HCT116 (cell line): ENCODE measurements around the gene ENOSF1. TPM values are rescaled to one million over a fixed set of nuclear protein-coding genes. Genes with fewer than 3 reads are reported as not detected.

Experiments used
- ATAC-seq: fragments of 200-7000 bp; cut with Tn5 transposase; 2 replicates; pipeline ENCODE4 v1.9.1; 2020; ENCODE audit warnings: mild to moderate bottlenecking, moderate library complexity
- BruUV-seq: library from RNA; stranded (reverse); fragments of 400-500 nt; replicated peaks from 2 replicates; lab custom pipeline; 2021; lab: Mats Ljungman, UMichigan
- CTCF ChIA-PET: fragments of 300-600 bp; sonication (Branson Sonifier 250); formaldehyde crosslinking; loops from one replicate; lab custom pipeline; 2021; ENCODE audit warnings: antibody characterized with exemption; lab: Charles Lee
- POLR2A ChIA-PET: fragments of 300-600, 350-600 bp; sonication (Branson Sonifier 250); formaldehyde crosslinking; loops from one replicate; lab custom pipeline; 2021; ENCODE audit warnings: antibody characterized with exemption; lab: Charles Lee
- RAD21 ChIA-PET, 2 experiments: fragments of 300-600 bp; sonication (Branson Sonifier 250); formaldehyde crosslinking; loops; one replicate each; lab custom pipeline; 2023; ENCODE audit warnings: low total read pairs in 2 of 2; ENCODE audit not compliant: uncharacterized antibody in 2 of 2, unreplicated experiment in 2 of 2, low non-redundant PET in 1 of 2; lab: Charles Lee
- DNase-seq: peaks from one replicate; pipeline ENCODE4 v3.0.0-alpha.2; 2010; ENCODE audit warnings: low read depth, low spot score
- H2AFZ ChIP-seq: fragments of 200-600 bp; shearing (Covaris generic), sonication (generic); 2 replicates; pipeline ENCODE4 v1.6.1; 2017; ENCODE audit warnings: low read depth, mixed run types, mixed read lengths, antibody characterized with exemption, low read length; ENCODE audit not compliant: poor library complexity, severe bottlenecking
- H3K27ac ChIP-seq: 2 replicates; pipeline ENCODE4 v1.5.1; 2012; ENCODE audit warnings: low read depth, low read length
- H3K27me3 ChIP-seq: fragments of 200-600 bp; sonication (generic); 2 replicates; pipeline ENCODE4 v1.6.1; 2016; ENCODE audit warnings: mixed run types, low read length, mixed read lengths; ENCODE audit not compliant: insufficient read depth
- H3K36me3 ChIP-seq, 2 experiments: fragments of 200-500 bp in 1 of 2; fragments of 200-600 bp in 1 of 2; sonication (Bioruptor generic) in 1 of 2; sonication (generic) in 1 of 2; 2 replicates each; pipeline versions ENCODE4 v1.5.1 to v1.6.1; 2014 to 2016; ENCODE audit warnings: low read length in 2 of 2, inconsistent platforms in 1 of 2, mixed read lengths in 1 of 2, mixed run types in 1 of 2; ENCODE audit not compliant: insufficient read depth in 2 of 2, control insufficient read depth in 1 of 2
- H3K4me1 ChIP-seq, 2 experiments: fragments of 200-600 bp in 1 of 2; sonication (generic) in 1 of 2; 2 replicates each; pipeline versions ENCODE4 v1.5.1 to v1.6.1; 2012 to 2017; ENCODE audit warnings: low read length in 2 of 2, inconsistent platforms in 1 of 2, mild to moderate bottlenecking in 1 of 2, mixed read lengths in 1 of 2, mixed run types in 1 of 2, moderate library complexity in 1 of 2; ENCODE audit not compliant: insufficient read depth in 2 of 2, control insufficient read depth in 1 of 2
- H3K4me2 ChIP-seq: fragments of 200-600 bp; sonication (generic); 2 replicates; pipeline ENCODE4 v1.6.1; 2017; ENCODE audit warnings: mixed run types, low read length, mixed read lengths
- H3K4me3 ChIP-seq, 2 experiments: fragments of 200-600 bp in 1 of 2; sonication (generic) in 1 of 2; replicated peaks in 1 of 2; 2 replicates each; pipeline ENCODE4 v1.5.1; 2011 to 2016; ENCODE audit warnings: low read length in 2 of 2, control low read depth in 1 of 2, low read depth in 1 of 2, mild to moderate bottlenecking in 1 of 2, mixed read lengths in 1 of 2, mixed run types in 1 of 2
- H3K79me2 ChIP-seq: fragments of 200-600 bp; sonication (generic); 2 replicates; pipeline ENCODE4 v1.6.1; 2017; ENCODE audit warnings: mild to moderate bottlenecking, mixed run types, low read length, moderate library complexity, mixed read lengths; ENCODE audit not compliant: insufficient read depth
- H3K9ac ChIP-seq: fragments of 200-600 bp; sonication (generic); 2 replicates; pipeline ENCODE4 v1.6.1; 2016; ENCODE audit warnings: low read length, mixed read lengths
- H3K9me2 ChIP-seq: fragments of 200-600 bp; sonication (generic), shearing (Covaris generic); 2 replicates; pipeline ENCODE4 v1.6.1; 2017; ENCODE audit warnings: mixed run types, mild to moderate bottlenecking, moderate library complexity; ENCODE audit not compliant: insufficient read depth
- H3K9me3 ChIP-seq, 2 experiments: fragments of 200-500 bp in 1 of 2; fragments of 200-600 bp in 1 of 2; sonication (Bioruptor generic) in 1 of 2; sonication (generic) in 1 of 2; 2 replicates each; pipeline ENCODE4 v1.6.1; 2014 to 2017; ENCODE audit warnings: low read length in 2 of 2, mixed read lengths in 2 of 2, inconsistent platforms in 1 of 2, low read depth in 1 of 2, mild to moderate bottlenecking in 1 of 2, mixed run types in 1 of 2, moderate library complexity in 1 of 2; ENCODE audit not compliant: control insufficient read depth in 1 of 2, insufficient read depth in 1 of 2
- H4K20me1 ChIP-seq: fragments of 200-600 bp; sonication (generic), shearing (Covaris generic); 2 replicates; pipeline ENCODE4 v1.6.1; 2017; ENCODE audit warnings: mixed run types, mild to moderate bottlenecking, moderate library complexity; ENCODE audit not compliant: insufficient read depth
- CEBPB ChIP-seq: IDR thresholded peaks from 2 replicates; pipeline ENCODE4 v1.6.1; 2012; ENCODE audit warnings: low read depth
- EGR1 ChIP-seq: IDR thresholded peaks from 2 replicates; pipeline ENCODE4 v1.6.1; 2012; ENCODE audit warnings: low read depth
- EZH2 ChIP-seq: fragments of 200-600 bp; sonication (generic); IDR thresholded peaks from 2 replicates; pipeline ENCODE4 v1.6.1; 2017; ENCODE audit warnings: antibody characterized with exemption, mixed run types
- EZH2phosphoT487 ChIP-seq: fragments of 200-600 bp; IDR thresholded peaks from 2 replicates; pipeline ENCODE4 v1.6.1; 2018; ENCODE audit warnings: antibody characterized with exemption, borderline replicate concordance
- JUND ChIP-seq: IDR thresholded peaks from 2 replicates; pipeline ENCODE4 v1.6.1; 2012
- POLR2A ChIP-seq: IDR thresholded peaks from 2 replicates; pipeline ENCODE4 v1.7.0; 2011; ENCODE audit warnings: borderline replicate concordance; ENCODE audit not compliant: insufficient read depth, insufficient read length; ENCODE audit errors: extremely low read depth
- SIN3A ChIP-seq: IDR thresholded peaks from 2 replicates; pipeline ENCODE4 v1.6.1; 2012; ENCODE audit warnings: low read depth
- SP1 ChIP-seq: IDR thresholded peaks from 2 replicates; pipeline ENCODE4 v1.6.1; 2012; ENCODE audit warnings: low read depth
- TCF7L2 ChIP-seq: IDR thresholded peaks from 2 replicates; pipeline ENCODE4 v1.7.0; 2011; ENCODE audit warnings: borderline replicate concordance, inconsistent platforms; ENCODE audit not compliant: insufficient read depth, insufficient read length; ENCODE audit errors: extremely low read depth
- YY1 ChIP-seq: IDR thresholded peaks from 2 replicates; pipeline ENCODE4 v1.6.1; 2011; ENCODE audit warnings: low read length, low read depth, moderate library complexity, mild to moderate bottlenecking; ENCODE audit not compliant: insufficient replicate concordance; ENCODE audit errors: extremely low read depth
- ZFX ChIP-seq: fragments of 450-650 bp; IDR thresholded peaks from 2 replicates; pipeline ENCODE4 v1.6.1; 2017
- intact Hi-C: fragments of 100-400 bp; cut with micrococcal nuclease; formaldehyde crosslinking; loops from 2 replicates; pipeline ENCODE4 v1.10.0; 2022
- total RNA-seq: library from RNA; stranded (reverse); gene quantifications from one replicate; pipeline ENCODE4 v1.2.1, GENCODE V29; 2021; ENCODE audit not compliant: unreplicated experiment
- TF ChIP-seq, protein P1 (sequence below): IDR thresholded peaks from 2 replicates; pipeline ENCODE4 v1.6.1; 2012
- TF ChIP-seq, protein P2 (sequence below), 3 experiments: fragments of 200-600 bp in 1 of 3; sonication (generic) in 1 of 3; IDR thresholded peaks in 2 of 3; conservative IDR thresholded peaks in 1 of 3; 2 replicates each; pipeline ENCODE4 v1.5.1; 2012 to 2017; ENCODE audit warnings: low read depth in 2 of 3, low read length in 2 of 3, antibody characterized with exemption in 1 of 3, borderline replicate concordance in 1 of 3, control low read depth in 1 of 3, mild to moderate bottlenecking in 1 of 3, mixed read lengths in 1 of 3, mixed run types in 1 of 3, moderate library complexity in 1 of 3; ENCODE audit not compliant: insufficient read depth in 1 of 3
- TF ChIP-seq, protein P3 (sequence below): IDR thresholded peaks from 2 replicates; pipeline ENCODE4 v1.6.1; 2012; ENCODE audit warnings: low read depth
- TF ChIP-seq, protein P4 (sequence below): IDR thresholded peaks from 2 replicates; pipeline ENCODE4 v1.6.1; 2012

Gene ENOSF1
- total RNA-seq, 1 experiment from 2014 or later: 90.0 TPM

DNA sequence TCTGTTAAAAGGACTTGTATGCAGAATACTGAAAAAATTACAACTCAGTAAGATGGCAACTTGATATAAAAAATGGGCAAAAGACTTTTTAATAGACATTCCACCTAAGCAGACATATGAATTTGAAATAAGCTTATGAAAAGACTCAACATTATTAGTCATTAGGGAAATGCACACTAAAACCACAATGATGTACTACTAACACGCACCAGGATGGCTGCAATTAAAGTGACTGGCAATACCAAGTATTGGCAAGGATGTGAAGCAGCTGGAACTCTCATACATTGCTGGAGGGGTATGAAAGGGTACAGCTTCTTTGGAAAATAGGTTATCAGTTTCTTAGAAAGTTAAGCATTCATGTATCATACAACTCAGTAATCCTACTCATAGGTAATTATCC is 3.2 kb upstream of the ENOSF1 start:
- no TSS peak for BruUV-seq
- ATAC-seq: no peak
- no peaks in the 10 kb centered on the region for H4K20me1 ChIP-seq

More for the DNA sequence above, 3.2 kb upstream of the ENOSF1 start:
- intact Hi-C loops: no loop called here
- CTCF ChIA-PET: interaction anchor here (2.0 to 2.2 kb wide), 2 partner anchors 115 to 123 kb away, joined by 7 read pairs; no protein-coding TSS in a partner anchor
- Histone ChIP-seq H3K4me3 (no peak overlapping the region), H3K9me3 (no peaks in the 10 kb centered on the region), H2AFZ (no peak overlapping the region), H3K27ac (no peak overlapping the region), H3K4me1 (peaks cover 2 to 12% of the 10 kb centered on the region in 2 experiments; a peak in 3 of 4 replicates), H3K9ac (no peak overlapping the region), H3K27me3 (no peaks in the 10 kb centered on the region), H3K79me2 (peaks cover 15% of the 10 kb centered on the region), H3K4me2 (no peak overlapping the region), H3K36me3 (no peaks in the 10 kb centered on the region), H3K9me2 (no peaks in the 10 kb centered on the region)
- RAD21 ChIA-PET: no interaction called here
- TF ChIP-seq EGR1 (no peak), TCF7L2 (no peak), ZFX (no peak), EZH2phosphoT487 (no peak), EZH2 (no peak), YY1 (no peak), SP1 (no peak), JUND (no peak), SIN3A (no peak), POLR2A (no peak), CEBPB (no peak)
- TF ChIP-seq, protein P1, sequence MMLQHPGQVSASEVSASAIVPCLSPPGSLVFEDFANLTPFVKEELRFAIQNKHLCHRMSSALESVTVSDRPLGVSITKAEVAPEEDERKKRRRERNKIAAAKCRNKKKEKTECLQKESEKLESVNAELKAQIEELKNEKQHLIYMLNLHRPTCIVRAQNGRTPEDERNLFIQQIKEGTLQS: no peak
- TF ChIP-seq, protein P2, sequence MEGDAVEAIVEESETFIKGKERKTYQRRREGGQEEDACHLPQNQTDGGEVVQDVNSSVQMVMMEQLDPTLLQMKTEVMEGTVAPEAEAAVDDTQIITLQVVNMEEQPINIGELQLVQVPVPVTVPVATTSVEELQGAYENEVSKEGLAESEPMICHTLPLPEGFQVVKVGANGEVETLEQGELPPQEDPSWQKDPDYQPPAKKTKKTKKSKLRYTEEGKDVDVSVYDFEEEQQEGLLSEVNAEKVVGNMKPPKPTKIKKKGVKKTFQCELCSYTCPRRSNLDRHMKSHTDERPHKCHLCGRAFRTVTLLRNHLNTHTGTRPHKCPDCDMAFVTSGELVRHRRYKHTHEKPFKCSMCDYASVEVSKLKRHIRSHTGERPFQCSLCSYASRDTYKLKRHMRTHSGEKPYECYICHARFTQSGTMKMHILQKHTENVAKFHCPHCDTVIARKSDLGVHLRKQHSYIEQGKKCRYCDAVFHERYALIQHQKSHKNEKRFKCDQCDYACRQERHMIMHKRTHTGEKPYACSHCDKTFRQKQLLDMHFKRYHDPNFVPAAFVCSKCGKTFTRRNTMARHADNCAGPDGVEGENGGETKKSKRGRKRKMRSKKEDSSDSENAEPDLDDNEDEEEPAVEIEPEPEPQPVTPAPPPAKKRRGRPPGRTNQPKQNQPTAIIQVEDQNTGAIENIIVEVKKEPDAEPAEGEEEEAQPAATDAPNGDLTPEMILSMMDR (IDR thresholded peaks at IDR 0.05 in 2 of 3, conservative IDR thresholded peaks at IDR 0.05 in 1 of 3; ENCODE audit: borderline replicate concordance in 1 of 3, insufficient read depth in 1 of 3, low read depth in 2 of 3, low read length in 2 of 3): no peak
- TF ChIP-seq, protein P3, sequence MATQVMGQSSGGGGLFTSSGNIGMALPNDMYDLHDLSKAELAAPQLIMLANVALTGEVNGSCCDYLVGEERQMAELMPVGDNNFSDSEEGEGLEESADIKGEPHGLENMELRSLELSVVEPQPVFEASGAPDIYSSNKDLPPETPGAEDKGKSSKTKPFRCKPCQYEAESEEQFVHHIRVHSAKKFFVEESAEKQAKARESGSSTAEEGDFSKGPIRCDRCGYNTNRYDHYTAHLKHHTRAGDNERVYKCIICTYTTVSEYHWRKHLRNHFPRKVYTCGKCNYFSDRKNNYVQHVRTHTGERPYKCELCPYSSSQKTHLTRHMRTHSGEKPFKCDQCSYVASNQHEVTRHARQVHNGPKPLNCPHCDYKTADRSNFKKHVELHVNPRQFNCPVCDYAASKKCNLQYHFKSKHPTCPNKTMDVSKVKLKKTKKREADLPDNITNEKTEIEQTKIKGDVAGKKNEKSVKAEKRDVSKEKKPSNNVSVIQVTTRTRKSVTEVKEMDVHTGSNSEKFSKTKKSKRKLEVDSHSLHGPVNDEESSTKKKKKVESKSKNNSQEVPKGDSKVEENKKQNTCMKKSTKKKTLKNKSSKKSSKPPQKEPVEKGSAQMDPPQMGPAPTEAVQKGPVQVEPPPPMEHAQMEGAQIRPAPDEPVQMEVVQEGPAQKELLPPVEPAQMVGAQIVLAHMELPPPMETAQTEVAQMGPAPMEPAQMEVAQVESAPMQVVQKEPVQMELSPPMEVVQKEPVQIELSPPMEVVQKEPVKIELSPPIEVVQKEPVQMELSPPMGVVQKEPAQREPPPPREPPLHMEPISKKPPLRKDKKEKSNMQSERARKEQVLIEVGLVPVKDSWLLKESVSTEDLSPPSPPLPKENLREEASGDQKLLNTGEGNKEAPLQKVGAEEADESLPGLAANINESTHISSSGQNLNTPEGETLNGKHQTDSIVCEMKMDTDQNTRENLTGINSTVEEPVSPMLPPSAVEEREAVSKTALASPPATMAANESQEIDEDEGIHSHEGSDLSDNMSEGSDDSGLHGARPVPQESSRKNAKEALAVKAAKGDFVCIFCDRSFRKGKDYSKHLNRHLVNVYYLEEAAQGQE: no peak
- TF ChIP-seq, protein P4, sequence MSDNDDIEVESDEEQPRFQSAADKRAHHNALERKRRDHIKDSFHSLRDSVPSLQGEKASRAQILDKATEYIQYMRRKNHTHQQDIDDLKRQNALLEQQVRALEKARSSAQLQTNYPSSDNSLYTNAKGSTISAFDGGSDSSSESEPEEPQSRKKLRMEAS: no peak
- POLR2A ChIA-PET: no interaction called here
- DNase-seq: no peak
